ENCODE measurements around the gene OR1J4. TPM values are rescaled to one million over a fixed set of nuclear protein-coding genes. Genes with fewer than 3 reads are reported as not detected.
A peak's percentile ranks its signal among the peaks of the same experiment; 100 is the strongest.
"Not testable (repeated sequence)": the region's sequence is repeated elsewhere in the genome, so short reads cannot be mapped to it uniquely, and the experiment has no call there.

Gene OR1J4, protein sequence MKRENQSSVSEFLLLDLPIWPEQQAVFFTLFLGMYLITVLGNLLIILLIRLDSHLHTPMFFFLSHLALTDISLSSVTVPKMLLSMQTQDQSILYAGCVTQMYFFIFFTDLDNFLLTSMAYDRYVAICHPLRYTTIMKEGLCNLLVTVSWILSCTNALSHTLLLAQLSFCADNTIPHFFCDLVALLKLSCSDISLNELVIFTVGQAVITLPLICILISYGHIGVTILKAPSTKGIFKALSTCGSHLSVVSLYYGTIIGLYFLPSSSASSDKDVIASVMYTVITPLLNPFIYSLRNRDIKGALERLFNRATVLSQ
- not detected for polyA plus RNA-seq (2013, experiment 1 of 2; ENCODE audit: insufficient read length)
- polyA plus RNA-seq (2013, experiment 2 of 2; ENCODE audit: insufficient read length), result not detected

DNA sequence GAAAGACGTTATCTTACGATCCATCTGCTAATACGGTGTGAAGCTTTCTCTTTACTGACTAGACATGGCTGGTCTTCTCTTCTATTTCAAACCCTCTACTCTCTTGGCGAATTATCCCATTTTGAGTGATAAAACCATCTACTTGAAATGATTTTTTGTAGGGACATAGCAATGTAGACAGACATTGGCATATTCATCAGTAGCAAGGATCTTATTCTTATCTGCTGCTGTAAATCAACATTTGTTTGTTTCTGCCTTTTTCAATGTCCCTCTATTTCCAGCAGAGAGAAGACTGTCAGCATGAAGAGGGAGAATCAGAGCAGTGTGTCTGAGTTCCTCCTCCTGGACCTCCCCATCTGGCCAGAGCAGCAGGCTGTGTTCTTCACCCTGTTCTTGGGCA is at the start of gene OR1J4:
TSS of gene OR1J4 (plus strand) at position 301 of the 400 bp plus-strand sequence. CDS start at position 301, 0 bp downstream.
- DNase-seq, result no peak

DNA sequence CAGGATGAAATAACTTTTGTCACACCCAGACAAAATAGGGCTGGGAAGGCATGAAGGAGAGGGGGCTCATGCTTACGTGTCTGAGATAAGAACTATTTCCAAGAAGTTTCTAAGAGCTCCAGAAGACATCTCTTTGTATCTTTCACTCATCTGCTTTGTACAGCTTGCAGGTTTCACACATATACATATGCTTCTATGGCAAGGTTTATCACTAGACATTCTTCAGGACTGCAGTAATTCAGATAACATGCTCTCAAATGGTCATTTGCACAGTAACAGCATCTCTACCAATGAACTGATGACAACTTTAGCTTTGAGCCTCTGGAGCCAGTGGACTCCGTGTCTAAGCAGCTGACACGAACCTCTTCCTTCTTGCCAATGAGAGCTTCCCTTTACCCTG is 44.4 kb upstream of the OR1J4 start:
- no peak for DNase-seq

DNA sequence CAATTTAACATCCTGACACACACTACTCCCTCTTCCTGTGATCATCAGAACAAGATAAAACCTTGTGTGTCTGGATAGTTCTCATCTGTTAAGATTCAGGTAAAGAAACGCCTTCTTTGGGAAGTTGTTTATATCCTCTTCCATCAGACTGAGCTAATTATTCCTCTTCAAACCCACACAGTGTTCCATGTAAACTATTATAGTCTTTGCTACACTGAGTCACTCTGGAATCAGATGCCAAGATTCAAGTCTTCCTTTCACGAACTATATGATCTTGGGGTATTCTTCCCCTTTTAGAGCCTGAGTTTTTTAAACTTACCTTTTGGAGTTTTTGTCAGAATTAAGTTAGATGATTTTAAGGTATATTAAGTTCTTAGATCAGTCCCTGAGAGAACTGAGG is 43.2 kb upstream of the OR1J4 start:
- no peak for DNase-seq

DNA sequence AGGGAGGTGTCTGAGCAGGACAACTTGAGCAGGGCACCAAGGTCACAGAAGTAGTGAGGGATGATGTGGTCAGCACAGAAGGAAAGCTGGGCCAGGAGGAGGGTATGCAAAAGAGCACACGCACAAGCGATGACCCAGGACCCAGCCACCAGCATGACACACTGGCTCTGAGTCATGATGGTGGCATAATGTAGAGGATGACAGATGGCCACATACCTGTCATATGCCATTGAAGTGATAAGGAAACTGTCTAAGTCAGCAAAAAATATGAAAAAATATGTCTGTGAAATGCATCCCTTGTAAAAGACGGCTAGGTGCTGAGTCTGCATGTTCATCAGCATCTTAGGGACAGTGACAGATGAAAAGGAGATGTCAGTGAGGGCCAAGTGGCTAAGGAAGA is 41.6 kb upstream of the OR1J4 start:
- no peak for DNase-seq

DNA sequence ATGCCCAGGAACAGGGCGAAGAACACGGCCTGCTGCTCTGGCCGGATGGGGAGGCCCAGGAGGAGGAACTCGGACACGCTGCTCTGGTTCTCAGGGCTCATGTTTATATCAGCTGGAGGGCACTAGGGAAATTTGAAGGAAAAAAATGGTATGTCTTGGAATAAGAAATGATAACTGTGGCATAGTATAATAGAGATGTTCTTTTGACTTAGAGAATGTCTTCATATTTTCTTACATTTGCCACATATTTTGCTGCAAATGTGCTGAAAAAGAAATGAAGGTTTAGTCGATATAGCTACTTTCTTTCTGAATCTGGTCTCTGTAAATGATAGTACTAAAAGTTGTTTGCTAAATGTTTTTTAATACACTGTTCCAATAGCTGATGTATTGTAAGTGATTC is 41.1 kb upstream of the OR1J4 start, which contains the start of gene OR1J1:
TSS of gene OR1J1 (minus strand) at position 101 of the 400 bp plus-strand sequence. CDS start at position 101, 0 bp downstream.
- no peak for DNase-seq

DNA sequence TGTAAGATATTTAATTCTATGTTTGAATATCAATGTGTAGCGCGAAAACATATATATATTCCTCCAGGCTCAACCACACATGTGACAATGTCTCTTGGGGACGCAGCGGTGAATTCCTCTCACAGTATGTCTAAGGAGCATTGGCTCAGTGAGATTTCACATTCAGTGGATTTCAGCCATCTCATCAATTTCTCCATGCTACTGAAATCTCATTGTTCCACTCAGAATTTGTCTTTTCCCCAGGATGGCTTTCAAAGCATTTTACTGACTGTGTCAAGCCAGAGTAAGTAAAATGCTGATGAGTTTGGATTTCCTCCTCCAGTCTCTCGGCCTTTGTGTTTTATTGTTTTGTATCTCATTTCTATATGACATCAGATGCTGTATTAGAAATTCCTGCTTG is 39.9 kb upstream of the OR1J4 start:
- no peak for DNase-seq

DNA sequence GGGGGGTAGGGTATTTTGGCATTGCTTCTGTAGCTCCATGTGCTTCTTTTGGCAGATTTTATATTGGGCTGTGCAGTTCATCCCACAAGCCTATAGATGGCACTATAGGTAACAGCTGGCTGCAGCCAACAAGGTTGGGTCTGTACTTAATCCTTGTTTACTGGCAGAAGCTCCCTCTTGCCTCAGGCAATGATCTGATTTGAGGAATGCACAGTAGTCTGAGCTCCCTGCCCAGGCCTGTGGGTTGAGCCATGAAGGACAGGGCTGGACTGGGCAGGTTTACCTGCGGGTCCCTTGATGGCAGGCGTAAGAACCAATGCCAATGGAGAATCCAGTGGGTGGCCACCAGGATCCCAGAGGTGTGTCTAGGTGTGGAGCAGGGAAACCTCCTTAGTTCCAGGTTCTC is 20.1 kb upstream of the OR1J4 start:
- peak; percentile 36 for DNase-seq

DNA sequence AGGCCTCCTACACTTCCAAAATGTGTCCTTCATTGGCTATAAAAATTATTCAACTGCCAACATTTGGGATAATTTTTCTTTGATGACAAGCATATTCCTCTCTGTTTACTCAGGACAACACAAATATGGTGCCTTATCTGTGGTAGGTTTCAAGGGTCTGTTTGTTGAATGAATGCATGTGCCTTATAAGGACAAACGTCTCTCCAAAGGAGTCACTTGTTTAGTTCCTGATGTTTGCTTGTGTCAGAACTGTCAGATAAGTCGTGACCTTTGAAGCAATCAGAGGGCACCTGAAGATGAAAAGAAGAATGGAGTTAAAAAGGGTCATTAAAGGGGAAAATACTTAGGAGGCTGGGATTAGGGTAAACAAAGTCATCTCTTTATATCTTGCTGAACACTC is 12.0 kb upstream of the OR1J4 start:
- no peak for DNase-seq

DNA sequence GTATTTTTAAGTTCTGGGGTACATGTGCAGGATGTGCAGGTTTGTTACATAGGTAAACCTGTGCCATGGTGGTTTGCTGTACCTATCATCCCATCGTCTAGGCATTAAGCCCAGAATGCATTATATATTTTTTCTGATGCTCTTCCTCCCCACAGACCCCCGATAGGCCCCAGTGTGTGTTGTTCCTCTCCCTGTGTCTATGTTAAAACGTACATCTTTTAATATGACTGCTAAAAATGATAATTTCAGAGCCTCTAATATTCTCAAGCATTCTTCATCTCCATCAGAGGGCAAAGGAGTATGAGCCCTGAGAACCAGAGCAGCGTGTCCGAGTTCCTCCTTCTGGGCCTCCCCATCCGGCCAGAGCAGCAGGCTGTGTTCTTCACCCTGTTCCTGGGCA is 8.4 kb upstream of the OR1J4 start, which contains the start of gene OR1J2:
TSS of gene OR1J2 (plus strand) at position 301 of the 400 bp plus-strand sequence. CDS start at position 301, 0 bp downstream.
- no peak for DNase-seq

DNA sequence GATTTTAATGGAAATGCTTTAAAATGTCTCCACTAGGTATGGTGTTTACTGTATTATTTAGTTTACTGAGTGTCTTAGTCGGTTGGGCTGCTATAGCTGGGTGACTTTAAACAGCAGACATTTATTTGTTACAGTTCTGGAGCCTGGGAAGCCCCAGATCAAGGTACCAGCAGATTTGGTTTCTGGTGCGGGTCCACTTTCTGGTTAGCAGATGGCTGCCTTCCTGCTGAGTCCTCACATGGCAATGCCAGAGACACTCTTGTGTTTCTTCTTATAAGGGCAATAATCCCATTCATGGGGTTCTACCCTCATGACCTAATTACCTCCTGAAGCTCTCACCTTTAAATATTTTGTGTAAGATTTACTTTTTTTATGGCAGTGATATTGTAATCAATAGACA is 715 bp upstream of the OR1J4 start:
- DNase-seq, result no peak

DNA sequence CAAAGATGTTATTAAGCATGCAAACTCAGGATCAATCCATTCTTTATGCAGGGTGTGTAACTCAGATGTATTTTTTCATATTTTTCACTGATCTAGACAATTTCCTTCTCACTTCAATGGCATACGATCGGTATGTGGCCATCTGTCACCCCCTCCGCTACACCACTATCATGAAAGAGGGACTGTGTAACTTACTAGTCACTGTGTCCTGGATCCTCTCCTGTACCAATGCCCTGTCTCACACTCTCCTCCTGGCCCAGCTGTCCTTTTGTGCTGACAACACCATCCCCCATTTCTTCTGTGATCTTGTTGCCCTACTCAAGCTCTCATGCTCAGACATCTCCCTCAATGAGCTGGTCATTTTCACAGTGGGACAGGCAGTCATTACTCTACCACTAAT is 435 bp downstream of the OR1J4 start:
- no peak for DNase-seq

DNA sequence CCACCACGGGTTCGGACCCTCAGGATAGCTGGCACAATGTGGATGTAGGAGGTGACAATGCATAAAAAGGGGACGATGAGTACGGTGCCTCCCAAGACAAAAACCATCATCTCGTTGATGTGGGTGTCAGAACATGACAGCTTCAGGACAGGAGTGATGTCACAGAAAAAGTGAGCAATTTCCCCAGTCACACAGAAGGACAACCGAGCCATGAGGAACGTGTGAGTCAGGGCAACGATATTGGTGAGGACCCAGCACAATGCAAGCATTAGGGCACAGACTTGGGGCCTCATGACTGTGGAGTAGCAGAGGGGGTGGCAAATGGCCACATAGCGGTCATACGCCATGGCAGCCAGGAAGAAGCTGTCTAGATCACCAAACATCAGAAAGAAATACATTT is 7.7 kb downstream of the OR1J4 start:
- DNase-seq, result no peak

DNA sequence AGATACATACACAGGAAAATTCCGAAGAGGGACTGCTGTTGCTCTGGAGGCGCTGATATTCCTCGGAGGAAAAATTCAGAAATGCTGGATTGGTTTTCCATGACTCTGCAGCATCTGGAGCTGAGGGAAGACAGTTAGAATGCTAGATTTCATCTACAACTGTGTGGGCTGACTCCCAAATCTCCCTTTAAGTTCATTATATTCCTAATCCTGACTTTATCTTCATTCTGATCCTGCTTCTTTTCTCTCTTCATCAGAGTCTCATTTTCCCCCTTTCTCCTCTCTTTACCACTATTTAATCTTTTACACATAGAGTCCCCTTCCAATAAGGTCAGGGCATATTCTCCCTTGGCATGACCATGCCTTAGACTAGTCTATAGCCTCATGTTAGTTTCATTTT is 8.3 kb downstream of the OR1J4 start, which contains the start of gene OR1N1:
TSS of gene OR1N1 (minus strand) at position 101 of the 400 bp plus-strand sequence. CDS start at position 101, 0 bp downstream.
- DNase-seq, result no peak

DNA sequence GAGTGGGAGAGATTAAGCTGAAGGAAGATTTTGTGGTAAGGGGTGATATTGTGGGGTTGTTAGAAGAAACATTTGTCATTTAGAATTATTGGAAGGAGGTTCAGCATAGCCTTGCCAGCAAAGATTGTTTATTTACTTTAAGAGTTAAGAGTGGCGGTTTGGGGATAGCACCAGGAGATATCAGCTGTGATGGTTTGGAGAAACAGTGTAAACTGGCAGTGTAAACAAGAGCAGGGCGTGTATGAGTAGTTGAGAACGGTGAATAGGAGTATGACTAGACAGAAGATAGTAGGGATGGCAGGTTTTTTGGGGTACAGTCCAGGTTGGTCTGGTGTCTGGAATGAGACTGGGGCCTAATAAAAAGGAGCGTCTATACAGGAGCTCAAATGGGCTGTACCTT is 12.2 kb downstream of the OR1J4 start:
- DNase-seq, result not testable (repeated sequence)

DNA sequence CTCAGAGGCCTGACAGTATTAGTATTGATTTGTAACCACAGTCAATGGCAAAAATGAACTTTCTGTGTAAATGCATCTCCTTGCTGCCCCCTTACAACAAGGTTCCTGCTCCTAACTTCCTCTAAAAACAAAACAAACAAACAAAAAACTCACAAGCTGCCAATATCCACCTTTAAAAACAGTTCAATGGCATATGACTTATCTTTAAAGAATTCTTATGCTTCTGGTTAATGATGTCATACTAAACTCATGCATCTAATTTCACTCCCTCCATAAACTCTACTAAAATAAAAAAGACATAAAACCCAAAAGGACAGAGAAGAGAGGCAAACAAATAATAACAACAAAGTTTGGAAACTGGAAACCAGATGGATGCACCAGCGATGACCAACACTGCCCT is 17.2 kb downstream of the OR1J4 start:
- no peak for DNase-seq

DNA sequence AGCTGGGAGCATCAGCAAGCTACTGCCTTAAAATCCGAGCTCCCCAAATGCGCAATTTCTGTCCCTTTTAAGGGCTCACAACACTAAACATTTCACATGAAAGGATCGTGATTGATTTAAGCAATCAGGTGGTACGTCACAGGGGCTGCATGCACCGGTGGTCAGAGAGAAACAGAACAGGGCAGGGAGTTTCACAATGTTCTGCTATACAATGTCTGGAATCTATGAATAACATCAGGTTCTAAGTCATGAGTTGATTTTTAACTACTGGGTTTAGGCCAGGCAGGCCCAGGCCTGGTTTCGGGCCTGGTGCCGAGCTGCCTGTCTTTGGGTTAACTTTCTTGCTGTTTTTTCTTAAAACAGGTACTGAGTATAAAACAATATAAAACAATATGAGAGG is 18.1 kb downstream of the OR1J4 start:
- DNase-seq, result not testable (repeated sequence)

DNA sequence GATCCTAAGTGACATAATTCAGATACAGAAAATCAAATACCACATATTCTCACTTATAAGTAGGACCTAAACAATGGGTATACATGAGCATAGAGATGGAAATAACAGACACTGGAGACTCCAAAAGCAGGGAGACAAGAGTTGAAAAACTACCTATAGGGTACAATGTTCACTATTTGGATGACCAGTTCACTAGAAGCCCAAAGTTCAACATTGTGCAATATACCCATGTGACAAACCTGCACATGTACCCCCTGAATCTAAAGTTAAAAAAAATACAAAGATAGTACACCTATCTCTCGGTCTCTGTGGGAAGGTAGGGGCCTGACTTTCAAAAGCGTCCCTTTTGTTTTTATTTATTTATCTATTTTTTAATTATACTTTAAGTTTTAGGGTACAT is 19.8 kb downstream of the OR1J4 start:
- DNase-seq, result no peak

DNA sequence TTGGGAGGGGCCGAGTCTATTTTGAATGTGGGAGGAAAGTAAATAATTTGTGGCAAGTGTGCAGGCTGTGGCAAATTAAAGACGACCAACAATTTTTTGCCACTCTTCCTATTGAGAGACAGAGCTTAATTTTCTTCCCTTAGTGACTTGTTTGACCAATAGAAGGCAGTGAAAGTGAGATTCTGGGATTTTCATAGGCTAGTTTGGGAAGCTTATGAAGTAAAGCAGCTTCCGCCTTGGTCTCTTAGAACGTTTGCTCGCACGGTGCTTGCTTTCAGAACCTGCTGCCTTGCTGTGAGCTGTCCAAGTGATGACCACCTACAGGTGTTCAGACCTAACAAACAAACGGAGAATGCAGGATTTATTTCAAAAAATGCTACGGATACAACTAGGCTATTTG is 27.3 kb downstream of the OR1J4 start:
- DNase-seq, result no peak

DNA sequence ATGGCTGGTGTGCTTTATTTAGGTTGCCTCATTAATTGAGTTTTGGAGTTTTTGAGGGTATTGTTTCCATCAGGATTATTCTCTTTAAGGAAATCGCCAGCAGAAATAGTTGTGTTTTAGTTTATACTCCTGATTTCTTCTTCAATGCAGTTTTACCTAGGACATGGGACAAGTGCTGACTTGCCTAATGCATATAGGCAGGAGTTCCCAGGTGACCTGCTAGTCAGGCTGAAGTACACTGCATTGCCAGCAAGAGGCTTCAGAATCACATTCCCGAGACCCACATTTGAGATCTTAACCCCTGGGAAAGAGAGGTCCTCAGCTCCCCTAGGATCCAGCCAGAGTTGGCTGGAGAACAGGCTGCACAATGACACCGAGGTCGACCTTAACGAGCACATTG is 32.4 kb downstream of the OR1J4 start:
- no peak for DNase-seq

DNA sequence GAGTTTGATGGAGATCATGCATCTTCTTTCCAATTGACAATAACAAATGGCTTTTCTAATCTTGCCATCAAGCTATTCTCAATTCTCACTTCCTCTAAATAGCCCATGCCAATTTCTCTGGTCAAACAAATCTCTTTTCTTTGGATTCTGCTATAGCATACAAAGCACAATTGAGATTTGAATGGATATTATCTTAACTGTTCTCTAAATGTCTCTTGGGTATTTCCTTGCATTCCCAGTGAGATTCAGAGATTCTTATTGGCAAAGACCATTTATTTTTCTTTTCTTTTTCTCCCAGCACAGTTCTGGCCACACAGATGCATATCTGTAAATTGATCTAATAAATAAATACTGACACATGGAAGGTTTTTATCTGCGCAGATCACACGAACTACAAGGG is 33.9 kb downstream of the OR1J4 start, which contains the start of gene OR1N2:
TSS of gene OR1N2 (plus strand) at position 301 of the 400 bp plus-strand sequence. CDS start 100 bp downstream, outside the sequence.
- DNase-seq, result no peak

DNA sequence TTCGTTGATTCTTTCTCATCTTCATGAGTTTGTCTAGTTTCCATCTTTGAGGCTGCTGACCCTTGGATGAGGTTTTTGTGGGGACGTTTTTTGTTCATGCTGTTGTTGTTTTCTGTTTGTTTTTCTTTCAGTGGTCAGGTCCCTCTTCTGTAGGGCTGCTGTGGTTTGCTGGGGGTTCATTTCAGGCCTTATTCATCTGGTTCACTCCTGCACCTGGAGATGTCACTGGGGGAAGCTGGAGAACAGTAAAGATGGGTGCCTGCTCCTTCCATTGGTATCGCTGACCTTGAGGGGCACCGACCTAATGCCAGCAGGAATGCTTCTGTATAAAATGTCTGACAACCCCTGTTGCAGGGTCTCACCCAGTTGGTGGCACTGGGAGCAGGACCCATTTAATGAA is 42.5 kb downstream of the OR1J4 start:
- no peak for DNase-seq

DNA sequence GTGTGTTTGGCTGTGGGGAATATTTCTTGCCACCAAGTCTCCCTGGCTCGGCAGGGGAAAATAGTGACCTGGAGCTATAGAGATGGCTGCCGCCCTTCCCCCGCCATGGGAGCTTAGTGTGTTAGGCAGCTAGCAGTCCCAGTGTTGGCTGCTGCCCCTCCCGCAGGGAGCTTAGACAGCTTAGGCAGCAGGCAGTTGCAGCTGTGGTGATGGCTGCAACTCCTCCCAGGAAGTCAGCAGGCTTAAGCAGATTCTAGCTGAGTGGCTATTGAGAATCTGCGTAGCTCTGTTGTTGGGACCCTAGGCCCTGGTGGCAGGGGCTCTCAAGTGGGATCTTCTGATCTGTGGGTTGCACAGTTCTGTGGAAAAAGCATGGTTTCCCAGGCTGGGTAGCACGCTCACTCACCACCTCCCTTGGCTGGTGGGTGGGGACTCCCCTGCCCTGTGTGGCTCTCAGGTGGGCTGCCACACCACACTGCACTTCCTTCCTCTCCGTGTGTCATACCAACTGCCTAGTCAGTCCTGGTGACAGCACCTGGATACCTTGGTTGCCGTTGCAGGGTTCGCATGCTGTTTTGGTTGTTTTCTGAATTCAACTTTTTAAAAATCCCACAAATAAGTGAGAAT is 43.3 kb downstream of the OR1J4 start:
- no peak for DNase-seq

DNA sequence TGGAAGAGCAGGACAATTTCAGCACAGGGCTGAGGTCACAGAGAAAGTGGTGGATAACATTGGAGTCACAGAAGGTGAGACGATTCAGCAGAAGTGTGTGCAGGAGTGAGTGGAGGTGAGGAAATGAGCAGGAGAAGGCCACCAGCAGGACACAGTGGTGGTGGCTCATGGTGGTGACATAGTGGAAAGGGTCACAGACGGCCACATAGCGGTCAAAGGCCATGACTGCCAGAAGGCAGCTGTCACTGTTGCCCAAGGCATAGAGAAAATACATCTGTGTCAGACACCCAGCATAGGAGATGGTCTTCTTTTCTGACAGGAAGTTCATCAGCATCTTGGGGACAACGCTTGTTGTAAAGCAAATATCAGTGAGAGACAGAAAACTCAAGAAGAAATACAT is 49.0 kb downstream of the OR1J4 start:
- DNase-seq, result no peak

All from fibroblast of skin of back (primary cell).